Aorta (tissue), 5 donors: ENCODE data around the gene ABL2. TPM values are rescaled to one million over a fixed set of nuclear protein-coding genes. Genes with fewer than 3 reads are reported as not detected.

Experiments used
- ATAC-seq: fragments of 200-7000 bp; cut with Tn5 transposase; one replicate; pipeline ENCODE4 v1.9.1; 2022; ENCODE audit warnings: moderate library complexity; ENCODE audit not compliant: low FRiP score
- DNase-seq, 2 donors: peaks; one replicate each; pipeline ENCODE4 v3.0.0-alpha.2; 2020
- H3K27ac ChIP-seq, 2 donors: one replicate each; pipeline ENCODE4 v1.5.1; 2013; ENCODE audit warnings: low read length in 2 of 2, mild to moderate bottlenecking in 2 of 2, moderate library complexity in 2 of 2, control low read depth in 1 of 2, inconsistent platforms in 1 of 2, low read depth in 1 of 2
- H3K27me3 ChIP-seq, 2 donors: one replicate each; pipeline ENCODE4 v1.6.1; 2013; ENCODE audit warnings: control low read depth in 1 of 2, low read length in 1 of 2, mild to moderate bottlenecking in 1 of 2, moderate library complexity in 1 of 2; ENCODE audit not compliant: insufficient read depth in 2 of 2, control insufficient read depth in 1 of 2
- H3K36me3 ChIP-seq, 2 donors: one replicate each; pipeline ENCODE4 v1.6.1; 2013; ENCODE audit warnings: control low read depth in 1 of 2, low read length in 1 of 2, mild to moderate bottlenecking in 1 of 2; ENCODE audit not compliant: insufficient read depth in 2 of 2, control insufficient read depth in 1 of 2
- H3K4me1 ChIP-seq, 2 donors: one replicate each; pipeline ENCODE4 v1.6.1; 2013; ENCODE audit warnings: low read length in 2 of 2, control low read depth in 1 of 2, mild to moderate bottlenecking in 1 of 2, moderate library complexity in 1 of 2; ENCODE audit not compliant: insufficient read depth in 2 of 2, control insufficient read depth in 1 of 2
- H3K4me3 ChIP-seq, 2 donors: one replicate each; pipeline ENCODE4 v1.5.1; 2013; ENCODE audit warnings: low read length in 2 of 2, control low read depth in 1 of 2, mild to moderate bottlenecking in 1 of 2
- H3K9me3 ChIP-seq: one replicate; pipeline ENCODE4 v1.6.1; 2013; ENCODE audit warnings: mild to moderate bottlenecking, low read length; ENCODE audit not compliant: control insufficient read depth
- WGBS, 2 donors: extraction: QIAGEN DNeasy Blood & Tissue Kit; methylation state at CpG; one replicate each; pipeline ENCODE4 v1.1.7; 2013; 5-methylcytosine and 5-hydroxymethylcytosine counted together
- intact Hi-C, 2 donors: fragments of 100-400 bp; cut with DNase I; formaldehyde crosslinking; loops; one replicate each; pipeline versions ENCODE4 v1.14.2 to v1.15.0; 2022
- polyA plus RNA-seq, 2 donors: library from polyadenylated mRNA; stranded (reverse); fragments of 200-250 nt; gene quantifications; one replicate each; pipeline ENCODE4 v1.2.3, GENCODE V29; 2013
- total RNA-seq, 2 donors: library from RNA; stranded (reverse); fragmentation: NEBNext Ultra II Directional; extraction: Animal tissue kit (Norgen Biotek cat#: 25700); gene quantifications; one replicate each; pipeline ENCODE4 v1.2.1, GENCODE V29; 2021
- donor health status: healthy with polysubstance abuse.
- donor health status: Bipolar disorder and iron deficiency.
- donor health status: DM: no; HTN: no; CAD: no.
- donor health status: DM: no; HTN: no; CAD: no.
- donor health status: DM: yes; HTN: yes; CAD: no.

Gene ABL2
- total and polyA plus RNA-seq, 4 donors: 2.4 to 58.5 (median 31.2) TPM

DNA sequence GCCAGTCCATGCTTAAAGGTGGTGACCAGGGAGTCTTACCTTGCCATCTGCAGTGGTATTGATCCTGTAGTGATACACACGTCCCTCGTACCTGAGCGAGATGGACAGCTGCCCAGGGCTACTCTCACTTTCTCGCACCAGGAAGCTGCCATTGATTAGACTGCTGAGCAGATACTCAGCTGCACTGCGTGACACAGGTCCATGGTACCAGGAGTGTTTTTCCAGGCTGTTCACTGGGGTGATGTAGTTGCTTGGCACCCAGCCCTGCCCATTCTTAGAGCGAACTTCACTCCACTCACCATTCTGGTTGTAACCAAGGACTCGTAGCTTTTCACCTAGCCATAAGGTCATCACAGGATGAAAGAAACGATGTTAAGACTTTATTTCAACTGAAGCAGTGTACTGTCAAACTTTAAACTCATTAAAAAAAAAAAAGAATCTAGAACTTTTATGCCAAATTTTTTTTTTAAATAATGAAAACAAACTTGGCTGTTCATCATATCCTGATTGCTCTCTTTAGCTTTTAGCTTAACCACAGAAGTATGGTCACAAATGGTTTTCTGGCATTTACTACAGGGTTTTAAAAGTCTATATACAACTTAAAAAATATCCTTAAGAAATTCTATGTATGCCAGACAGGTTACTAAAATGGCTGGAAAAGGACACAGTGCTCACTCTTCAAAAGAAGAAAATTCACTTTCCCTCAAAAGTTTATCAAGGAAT is 103.0 kb downstream of the ABL2 start:
- intact Hi-C loops: loop anchor here (5.0 kb wide), 2 partner anchors 51 to 241 kb away; partner anchors contain the start of gene AXDND1 (in 1 of the 2)
- peak overlapping the region in 1 of 2 donors; percentile 57 for H3K27ac ChIP-seq
- no peaks in the 10 kb centered on the region for H3K9me3 ChIP-seq
- WGBS, 2 donors: 25 to 26% methylated on average over 8 of the region's 8 CpGs
- H3K4me3 ChIP-seq: peak overlapping the region in 1 of 2 donors; percentile 26
- peak; percentile 84 to 90 for DNase-seq
- H3K27me3 ChIP-seq: no peaks in the 10 kb centered on the region
- peak; percentile 65 for ATAC-seq
- H3K4me1 ChIP-seq: peaks cover 2% of the 10 kb centered on the region in 2 donors
- no peaks in the 10 kb centered on the region for H3K36me3 ChIP-seq

DNA sequence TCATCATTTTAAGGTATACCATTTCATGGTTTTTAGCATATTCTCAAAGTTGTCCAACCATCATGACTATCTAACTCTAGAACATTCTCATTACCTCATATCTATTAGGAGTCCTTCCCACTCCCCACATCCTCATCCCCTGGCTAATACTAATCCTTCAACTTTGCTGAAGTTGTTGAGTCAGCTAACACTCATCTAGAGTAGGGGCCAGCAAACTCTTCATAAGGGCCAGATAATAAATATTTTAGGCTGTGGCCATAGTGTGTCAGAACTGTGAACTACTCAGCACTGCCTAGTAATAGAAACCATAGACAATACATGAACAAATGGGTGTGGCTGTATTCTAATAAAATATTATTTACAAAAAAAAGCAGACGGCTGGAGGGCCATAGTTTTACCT is 104.6 kb downstream of the ABL2 start:
- ATAC-seq (no peak), DNase-seq (no peak)
- WGBS, 2 donors: 86 to 97% methylated on average over 1 of the region's 1 CpG
- no peaks in the 10 kb centered on the region for H3K27me3 ChIP-seq
- intact Hi-C loops: loop anchor here (5.0 kb wide), 5 partner anchors 43 to 242 kb away; partner anchors contain the start of genes AXDND1 (in 1 of the 2), SOAT1 (in 1 of the 2) and TOR3A (in 1 of the 2)
- H3K4me1 ChIP-seq: peaks cover 2% of the 10 kb centered on the region in 2 donors
- H3K36me3 ChIP-seq: no peaks in the 10 kb centered on the region
- H3K27ac ChIP-seq: no peak overlapping the region
- no peaks in the 10 kb centered on the region for H3K9me3 ChIP-seq
- H3K4me3 ChIP-seq: no peak overlapping the region

DNA sequence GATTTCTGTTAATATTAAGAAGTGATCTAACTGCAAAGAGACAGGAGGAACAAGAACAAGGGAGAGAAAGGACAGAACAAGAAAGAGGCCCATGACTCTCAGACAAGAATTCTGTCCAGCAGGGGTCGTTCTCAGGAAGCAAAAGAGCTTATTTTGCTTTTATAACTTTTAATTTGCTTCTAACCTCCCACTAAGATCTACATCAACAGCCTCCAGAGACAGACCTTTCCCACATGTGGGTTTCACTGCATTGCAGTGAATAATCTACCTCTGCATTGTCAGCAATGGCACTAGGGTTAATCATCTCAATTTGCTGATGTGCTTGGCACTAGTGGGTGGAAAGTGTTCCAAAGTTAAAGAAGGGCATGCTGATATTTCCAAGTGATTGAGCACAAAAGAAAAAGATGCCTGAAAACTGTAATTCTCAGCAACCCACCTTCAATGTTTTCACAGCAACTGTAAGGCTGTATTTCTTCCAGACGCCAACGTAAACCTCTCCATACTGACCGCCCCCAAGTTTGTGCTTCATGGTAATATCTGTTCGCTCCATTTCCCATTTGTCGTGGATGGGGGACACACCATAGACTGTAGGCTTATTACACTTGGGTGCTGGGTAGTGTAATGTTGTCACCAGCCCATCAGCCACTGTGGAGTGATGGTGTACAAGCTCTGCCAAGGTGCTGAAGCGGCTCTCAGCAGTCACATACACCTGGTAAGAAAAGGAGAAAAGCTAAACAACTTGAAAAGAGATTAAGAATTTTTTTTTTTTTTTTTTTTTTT is 108.1 kb downstream of the ABL2 start:
- no peak for DNase-seq
- intact Hi-C loops: loop anchor here (2.0 to 5.0 kb wide), 5 partner anchors 39 to 171 kb away; partner anchors contain the start of genes SOAT1 (in 2 of the 2) and TOR3A (in 1 of the 2)
- WGBS, 2 donors: 62 to 64% methylated on average over 7 of the region's 7 CpGs
- Histone ChIP-seq H3K27ac (no peak overlapping the region), H3K4me3 (no peak overlapping the region), H3K27me3 (no peaks in the 10 kb centered on the region), H3K9me3 (no peaks in the 10 kb centered on the region), H3K36me3 (peaks cover 2 to 3% of the 10 kb centered on the region in 2 donors), H3K4me1 (no peaks in the 10 kb centered on the region)
- peak; percentile 64 for ATAC-seq

DNA sequence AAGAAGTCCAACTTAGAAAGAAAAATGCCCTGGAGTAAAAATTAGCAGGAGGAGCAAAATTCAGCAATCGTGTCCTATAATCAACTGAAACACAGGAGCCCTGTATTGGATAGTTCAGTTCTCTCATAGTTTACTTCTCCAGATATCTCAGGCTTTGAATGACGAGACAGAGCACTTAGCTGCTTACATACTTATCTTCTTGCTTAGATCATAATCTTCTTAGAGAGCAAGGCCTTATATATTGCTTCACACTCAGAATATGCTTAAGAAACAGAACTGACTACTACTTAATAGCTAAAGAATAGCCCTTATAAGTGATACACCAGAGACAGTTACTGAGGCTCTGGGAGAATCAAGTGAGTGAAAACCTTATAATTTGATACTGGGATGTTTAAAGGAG is 108.7 kb downstream of the ABL2 start:
- no peaks in the 10 kb centered on the region for H3K9me3 ChIP-seq
- peaks cover 2 to 3% of the 10 kb centered on the region in 2 donors for H3K36me3 ChIP-seq
- H3K4me1 ChIP-seq: no peaks in the 10 kb centered on the region
- intact Hi-C loops: loop anchor here (2.0 to 5.0 kb wide), 5 partner anchors 38 to 172 kb away; partner anchors contain the start of genes SOAT1 (in 2 of the 2) and TOR3A (in 1 of the 2)
- ATAC-seq: no peak
- H3K4me3 ChIP-seq: no peak overlapping the region
- no peak for DNase-seq
- no peaks in the 10 kb centered on the region for H3K27me3 ChIP-seq
- whole genome bisulfite sequencing, 2 donors: 82 to 86% methylated on average over 2 of the region's 2 CpGs
- H3K27ac ChIP-seq: no peak overlapping the region

DNA sequence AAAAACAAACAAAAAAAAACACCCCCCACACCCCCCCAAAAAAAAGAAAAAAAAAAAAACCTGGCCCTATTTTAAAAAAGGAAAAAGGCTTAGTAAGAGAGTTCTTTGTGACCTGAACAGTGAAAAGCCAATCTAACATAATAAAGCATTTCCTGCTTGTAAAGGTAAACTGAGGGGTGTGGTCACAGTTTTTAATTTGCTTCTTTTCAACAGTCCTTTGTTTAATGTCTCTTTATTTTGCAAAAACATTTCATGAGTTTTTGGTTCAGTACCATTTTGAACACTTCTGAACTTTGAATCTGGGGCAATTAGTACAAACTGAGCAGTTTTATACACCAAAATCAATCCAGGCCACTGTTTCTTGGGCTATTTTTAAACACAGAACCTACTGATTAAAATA is 110.0 kb downstream of the ABL2 start:
- H3K27ac ChIP-seq: peak overlapping the region in 1 of 2 donors; percentile 22
- H3K9me3 ChIP-seq: no peaks in the 10 kb centered on the region
- H3K36me3 ChIP-seq: peaks cover 2 to 3% of the 10 kb centered on the region in 2 donors
- no peaks in the 10 kb centered on the region for H3K4me1 ChIP-seq
- H3K27me3 ChIP-seq: no peaks in the 10 kb centered on the region
- intact Hi-C loops: no loop called here
- H3K4me3 ChIP-seq: no peak overlapping the region
- no peak for ATAC-seq
- no peak for DNase-seq

DNA sequence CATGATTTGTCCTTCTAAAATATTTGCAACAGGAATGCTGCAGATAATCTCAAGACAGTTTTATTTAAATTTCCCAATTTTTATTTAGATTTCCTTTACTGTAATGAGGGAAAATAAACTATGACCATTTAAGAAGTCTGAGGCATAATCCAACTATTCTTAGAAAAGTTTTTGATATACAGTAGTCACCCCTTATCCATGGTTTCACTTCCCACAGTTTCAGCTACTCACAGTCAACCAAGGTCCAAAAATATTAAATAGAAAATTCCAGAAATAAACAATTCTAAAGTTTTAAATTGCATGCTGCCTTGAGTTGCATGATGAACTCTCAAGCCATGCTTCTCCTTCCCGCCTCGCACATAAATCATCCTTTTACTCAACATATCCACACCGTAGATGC is 114.3 kb downstream of the ABL2 start:
- no peak for DNase-seq
- WGBS, 2 donors: 82 to 86% methylated on average over 3 of the region's 3 CpGs
- Histone ChIP-seq H3K4me3 (no peak overlapping the region), H3K4me1 (no peaks in the 10 kb centered on the region), H3K9me3 (no peaks in the 10 kb centered on the region), H3K36me3 (peaks cover 5 to 7% of the 10 kb centered on the region in 2 donors), H3K27ac (no peak overlapping the region), H3K27me3 (no peaks in the 10 kb centered on the region)
- ATAC-seq: no peak
- intact Hi-C loops: no loop called here

DNA sequence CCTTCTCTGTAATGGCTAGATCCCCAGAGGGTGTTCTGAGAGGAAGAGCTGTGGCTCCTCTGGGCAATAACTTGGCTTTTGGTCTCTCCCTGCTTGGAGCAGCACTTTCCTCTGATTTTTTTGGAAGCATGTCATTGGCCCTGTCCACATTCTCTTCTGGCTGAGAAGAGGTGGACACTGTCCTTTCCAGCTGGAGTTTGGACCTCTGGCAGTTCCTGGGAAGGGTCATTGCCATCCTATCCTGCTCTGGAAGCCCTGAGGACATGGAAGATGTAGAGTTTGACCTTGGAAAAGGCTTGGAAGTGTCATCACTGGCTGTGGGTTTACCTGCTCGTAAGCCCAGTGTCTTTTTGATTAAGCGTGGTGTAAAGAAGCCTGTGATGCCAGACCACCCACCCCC is 120.8 kb downstream of the ABL2 start:
- Histone ChIP-seq H3K36me3 (peaks cover 10 to 18% of the 10 kb centered on the region in 2 donors), H3K4me1 (no peaks in the 10 kb centered on the region), H3K27ac (no peak overlapping the region), H3K27me3 (no peaks in the 10 kb centered on the region), H3K9me3 (no peaks in the 10 kb centered on the region), H3K4me3 (no peak overlapping the region)
- ATAC-seq (no peak), DNase-seq (no peak)
- WGBS, 2 donors: 94 to 96% methylated on average over 2 of the region's 2 CpGs
- intact Hi-C loops: no loop called here

DNA sequence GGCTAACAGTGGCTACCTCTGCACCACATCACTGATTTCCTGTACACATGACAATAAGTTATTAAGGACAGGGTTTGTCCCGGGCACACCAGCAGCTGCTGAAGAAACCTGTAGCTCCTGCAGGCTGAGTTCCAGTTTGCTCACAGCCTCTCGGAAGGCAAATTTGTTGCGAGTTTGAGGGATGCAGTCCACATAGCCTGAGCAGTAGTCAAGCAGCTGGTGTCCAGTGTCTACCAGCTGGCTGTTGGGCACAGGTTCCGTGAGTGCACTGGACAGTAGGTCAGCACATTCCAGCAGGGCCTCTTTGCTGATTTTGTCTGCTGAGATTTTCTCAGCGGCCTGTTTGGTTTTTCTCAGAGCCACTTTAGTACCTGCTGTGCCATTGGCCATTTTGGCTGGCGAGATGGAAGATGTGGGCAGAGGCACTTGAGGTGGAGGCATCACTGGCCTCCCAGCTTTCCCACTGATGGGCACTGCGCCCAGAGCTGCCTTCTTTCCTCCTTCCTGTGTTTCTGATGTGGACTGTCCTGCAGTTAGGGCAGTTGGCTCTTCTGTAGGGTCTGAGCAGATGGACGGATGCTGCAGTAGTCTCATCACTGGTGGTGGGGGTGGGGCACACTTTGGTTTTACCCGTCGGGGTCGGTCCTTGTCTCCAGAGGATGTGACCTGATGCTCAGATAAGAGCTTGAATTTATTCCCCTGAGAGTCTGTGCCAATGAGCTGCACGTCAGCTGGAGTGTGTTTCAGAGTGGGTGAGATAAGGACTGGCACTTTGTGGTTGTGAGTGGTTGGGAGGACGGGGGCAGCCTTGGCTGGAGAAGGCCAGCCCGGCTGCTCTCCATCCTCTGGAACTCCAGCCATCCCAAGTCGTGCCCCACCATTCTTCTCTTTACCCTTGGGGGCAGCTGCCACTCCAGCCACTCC is 121.5 kb downstream of the ABL2 start:
- H3K4me3 ChIP-seq: no peak overlapping the region
- peaks cover 10 to 18% of the 10 kb centered on the region in 2 donors for H3K36me3 ChIP-seq
- H3K4me1 ChIP-seq: no peaks in the 10 kb centered on the region
- H3K9me3 ChIP-seq: no peaks in the 10 kb centered on the region
- ATAC-seq (no peak), DNase-seq (no peak)
- intact Hi-C loops: no loop called here
- H3K27ac ChIP-seq: no peak overlapping the region
- H3K27me3 ChIP-seq: no peaks in the 10 kb centered on the region
- WGBS, 2 donors: 61 to 63% methylated on average over 15 of the region's 15 CpGs
